HepG2 (cell line): ENCODE results near the gene ZSCAN31. TPM values are rescaled to one million over a fixed set of nuclear protein-coding genes. Genes with fewer than 3 reads are reported as not detected.

ENCODE experiments used
- KDM5B ChIP-seq: sonication (generic); formaldehyde crosslinking; IDR thresholded peaks from 2 replicates; pipeline ENCODE4 v1.4.0; 2020; ENCODE audit warnings: missing genetic modification reagents, mild to moderate bottlenecking, borderline replicate concordance
- MAFF ChIP-seq: IDR thresholded peaks from 2 replicates; pipeline ENCODE4 v1.6.1; 2011; ENCODE audit warnings: low read depth, low read length, improper control_type of control experiment
- MEIS1 ChIP-seq: sonication (generic); formaldehyde crosslinking; IDR thresholded peaks from 2 replicates; pipeline ENCODE4 v1.9.0; 2021; ENCODE audit warnings: mild to moderate bottlenecking, missing genetic modification reagents, moderate library complexity, borderline replicate concordance
- RBFOX2 ChIP-seq: fragments of 200-400 bp; formaldehyde crosslinking; IDR thresholded peaks from 2 replicates; pipeline ENCODE4 v1.6.1; 2017; ENCODE audit warnings: low read depth, mild to moderate bottlenecking, low read length
- ZNF17 ChIP-seq: sonication (generic); formaldehyde crosslinking; IDR thresholded peaks from 2 replicates; pipeline ENCODE4 v1.5.0; 2020; ENCODE audit warnings: mild to moderate bottlenecking, missing genetic modification reagents
- ZNF232 ChIP-seq: sonication (generic); formaldehyde crosslinking; IDR thresholded peaks from 2 replicates; pipeline ENCODE4 v1.4.0; 2020; ENCODE audit warnings: missing genetic modification reagents, borderline replicate concordance
- ZNF441 ChIP-seq: sonication (generic); formaldehyde crosslinking; IDR thresholded peaks from 2 replicates; pipeline ENCODE4 v1.7.0; 2021; ENCODE audit warnings: missing genetic modification reagents, borderline replicate concordance
- ZNF501 ChIP-seq: sonication (generic); formaldehyde crosslinking; IDR thresholded peaks from 2 replicates; pipeline ENCODE4 v1.5.1; 2020; ENCODE audit warnings: mild to moderate bottlenecking, moderate library complexity, missing genetic modification reagents
- ZNF607 ChIP-seq: sonication (generic); formaldehyde crosslinking; IDR thresholded peaks from 2 replicates; pipeline ENCODE4 v1.5.1; 2020; ENCODE audit warnings: missing genetic modification reagents, mild to moderate bottlenecking, borderline replicate concordance
- ZNF749 ChIP-seq: sonication (generic); formaldehyde crosslinking; IDR thresholded peaks from 2 replicates; pipeline ENCODE4 v1.8.0; 2022; ENCODE audit warnings: mild to moderate bottlenecking, missing genetic modification reagents, moderate library complexity, borderline replicate concordance
- ZNF841 ChIP-seq: sonication (generic); formaldehyde crosslinking; IDR thresholded peaks from 2 replicates; pipeline ENCODE4 v1.8.1; 2023; ENCODE audit warnings: missing genetic modification reagents, borderline replicate concordance
- polyA plus RNA-seq, 8 experiments: library from polyadenylated mRNA; depleted of rRNA in 3 of 8; stranded (reverse) in 7 of 8; unstranded in 1 of 8; fragments of >200 nt; fragmentation: Illumina TruSeq in 4 of 8; extraction: Trizol in 4 of 8; gene quantifications; 2 replicates each; pipeline versions ENCODE4 v1.2.1 to v1.2.3, GENCODE V29; 2011 to 2016; ENCODE audit warnings: low read depth in 4 of 8, missing spikeins in 1 of 8, mixed read lengths in 1 of 8; ENCODE audit not compliant: insufficient read depth in 1 of 8
- total RNA-seq, 5 experiments: library from RNA; depleted of rRNA; stranded (reverse); fragments of >200 nt; fragmentation: Illumina TruSeq; extraction: Trizol; gene quantifications; 2 replicates each; pipeline ENCODE4 v1.2.3, GENCODE V29; 2016; ENCODE audit warnings: low read depth in 1 of 5
- TF ChIP-seq, protein P1 (sequence below), 2 experiments: fragments of 450-650 bp in 1 of 2; sonication (generic) in 1 of 2; formaldehyde crosslinking in 1 of 2; IDR thresholded peaks; 2 replicates each; pipeline versions ENCODE4 v1.6.1 to v1.8.0; 2016 to 2022; ENCODE audit warnings: antibody characterized with exemption in 1 of 2, mild to moderate bottlenecking in 1 of 2, missing genetic modification reagents in 1 of 2
- TF ChIP-seq, protein P2 (sequence below): sonication (generic); formaldehyde crosslinking; IDR thresholded peaks from 2 replicates; pipeline ENCODE4 v1.4.0; 2020; ENCODE audit warnings: missing genetic modification reagents, low read depth, mild to moderate bottlenecking, borderline replicate concordance
- TF ChIP-seq, protein P3 (sequence below): sonication (generic); formaldehyde crosslinking; IDR thresholded peaks from 2 replicates; pipeline ENCODE4 v1.4.0; 2020; ENCODE audit warnings: missing genetic modification reagents
- TF ChIP-seq, protein P4 (sequence below): sonication (generic); formaldehyde crosslinking; IDR thresholded peaks from 2 replicates; pipeline ENCODE4 v1.5.1; 2020; ENCODE audit warnings: missing genetic modification reagents, mild to moderate bottlenecking, borderline replicate concordance

The ZSCAN31 gene
- total and polyA plus RNA-seq, 2 of the 13 experiments (the other 11 are each of a cell fraction or from before 2014, with no cell fraction given), result 5.3 to 6.2 TPM

DNA sequence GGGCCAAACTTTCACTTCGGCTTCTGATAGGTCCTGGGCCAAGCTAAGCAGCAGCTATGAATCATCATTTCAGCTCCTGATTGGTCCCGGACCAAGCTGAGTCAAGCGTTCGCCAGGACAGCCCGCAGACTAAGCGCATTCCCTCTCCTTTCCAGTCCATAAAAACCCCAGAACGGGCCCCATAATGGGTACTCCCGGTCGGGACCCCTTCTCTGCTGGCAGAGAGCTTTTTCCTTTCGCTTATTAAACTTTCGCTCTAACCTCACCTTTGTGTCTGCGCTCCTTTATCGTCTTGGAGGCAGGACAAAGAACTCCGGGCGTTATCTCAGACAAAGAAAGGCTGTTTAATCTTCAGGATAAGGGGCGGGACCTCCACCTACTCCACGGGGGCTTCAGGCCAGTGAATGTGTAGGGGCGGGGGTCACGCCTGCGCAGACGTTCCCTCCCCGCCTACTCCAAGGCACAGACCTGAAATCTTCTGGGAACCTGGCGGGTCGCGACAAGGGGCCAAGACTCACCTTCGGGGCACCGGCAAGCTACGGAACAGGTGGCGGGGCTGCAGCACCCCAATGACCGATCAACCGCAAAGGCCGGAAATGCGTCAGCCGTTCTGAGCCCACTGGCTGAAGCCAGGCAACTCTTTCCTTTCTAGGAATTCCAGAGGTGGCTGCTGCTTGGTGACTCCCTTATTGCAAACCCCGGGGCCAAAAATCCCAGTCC, at the start of gene ZSCAN31 (continued):
- TF ChIP-seq, protein P1, sequence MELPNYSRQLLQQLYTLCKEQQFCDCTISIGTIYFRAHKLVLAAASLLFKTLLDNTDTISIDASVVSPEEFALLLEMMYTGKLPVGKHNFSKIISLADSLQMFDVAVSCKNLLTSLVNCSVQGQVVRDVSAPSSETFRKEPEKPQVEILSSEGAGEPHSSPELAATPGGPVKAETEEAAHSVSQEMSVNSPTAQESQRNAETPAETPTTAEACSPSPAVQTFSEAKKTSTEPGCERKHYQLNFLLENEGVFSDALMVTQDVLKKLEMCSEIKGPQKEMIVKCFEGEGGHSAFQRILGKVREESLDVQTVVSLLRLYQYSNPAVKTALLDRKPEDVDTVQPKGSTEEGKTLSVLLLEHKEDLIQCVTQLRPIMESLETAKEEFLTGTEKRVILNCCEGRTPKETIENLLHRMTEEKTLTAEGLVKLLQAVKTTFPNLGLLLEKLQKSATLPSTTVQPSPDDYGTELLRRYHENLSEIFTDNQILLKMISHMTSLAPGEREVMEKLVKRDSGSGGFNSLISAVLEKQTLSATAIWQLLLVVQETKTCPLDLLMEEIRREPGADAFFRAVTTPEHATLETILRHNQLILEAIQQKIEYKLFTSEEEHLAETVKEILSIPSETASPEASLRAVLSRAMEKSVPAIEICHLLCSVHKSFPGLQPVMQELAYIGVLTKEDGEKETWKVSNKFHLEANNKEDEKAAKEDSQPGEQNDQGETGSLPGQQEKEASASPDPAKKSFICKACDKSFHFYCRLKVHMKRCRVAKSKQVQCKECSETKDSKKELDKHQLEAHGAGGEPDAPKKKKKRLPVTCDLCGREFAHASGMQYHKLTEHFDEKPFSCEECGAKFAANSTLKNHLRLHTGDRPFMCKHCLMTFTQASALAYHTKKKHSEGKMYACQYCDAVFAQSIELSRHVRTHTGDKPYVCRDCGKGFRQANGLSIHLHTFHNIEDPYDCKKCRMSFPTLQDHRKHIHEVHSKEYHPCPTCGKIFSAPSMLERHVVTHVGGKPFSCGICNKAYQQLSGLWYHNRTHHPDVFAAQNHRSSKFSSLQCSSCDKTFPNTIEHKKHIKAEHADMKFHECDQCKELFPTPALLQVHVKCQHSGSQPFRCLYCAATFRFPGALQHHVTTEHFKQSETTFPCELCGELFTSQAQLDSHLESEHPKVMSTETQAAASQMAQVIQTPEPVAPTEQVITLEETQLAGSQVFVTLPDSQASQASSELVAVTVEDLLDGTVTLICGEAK (IDR thresholded peaks at IDR 0.05), result no peak
- TF ChIP-seq, protein P1 (CRISPR knock-in tag; IDR thresholded peaks at IDR 0.05), result peak; percentile 79; the same call in 1 of the 2 replicates
- TF ChIP-seq MEIS1 (CRISPR knock-in tag) (peak; percentile 64; the same call in 1 of the 2 replicates), KDM5B (peak; percentile 63; the same call in 1 of the 2 replicates), ZNF232 (CRISPR knock-in tag) (no peak; the same call in 1 of the 2 replicates), MAFF (peak; percentile 57), ZNF501 (CRISPR knock-in tag) (peak; percentile 72; the same call in 1 of the 2 replicates), ZNF441 (CRISPR knock-in tag) (no peak), ZNF607 (0 out of 2 replicates have a peak, but pooled peaks have one; percentile 47), ZNF17 (no peak), RBFOX2 (peak; percentile 78), ZNF749 (no peak), ZNF841 (CRISPR knock-in tag) (no peak)
- TF ChIP-seq, protein P2, sequence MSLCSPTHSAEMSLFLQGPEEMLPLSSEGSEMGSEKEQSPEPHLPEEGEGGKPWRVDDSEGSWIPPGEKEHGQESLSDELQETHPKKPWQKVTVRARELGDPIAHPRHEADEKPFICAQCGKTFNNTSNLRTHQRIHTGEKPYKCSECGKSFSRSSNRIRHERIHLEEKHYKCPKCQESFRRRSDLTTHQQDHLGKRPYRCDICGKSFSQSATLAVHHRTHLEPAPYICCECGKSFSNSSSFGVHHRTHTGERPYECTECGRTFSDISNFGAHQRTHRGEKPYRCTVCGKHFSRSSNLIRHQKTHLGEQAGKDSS (CRISPR knock-in tag), result peak; percentile 79
- TF ChIP-seq, protein P3, sequence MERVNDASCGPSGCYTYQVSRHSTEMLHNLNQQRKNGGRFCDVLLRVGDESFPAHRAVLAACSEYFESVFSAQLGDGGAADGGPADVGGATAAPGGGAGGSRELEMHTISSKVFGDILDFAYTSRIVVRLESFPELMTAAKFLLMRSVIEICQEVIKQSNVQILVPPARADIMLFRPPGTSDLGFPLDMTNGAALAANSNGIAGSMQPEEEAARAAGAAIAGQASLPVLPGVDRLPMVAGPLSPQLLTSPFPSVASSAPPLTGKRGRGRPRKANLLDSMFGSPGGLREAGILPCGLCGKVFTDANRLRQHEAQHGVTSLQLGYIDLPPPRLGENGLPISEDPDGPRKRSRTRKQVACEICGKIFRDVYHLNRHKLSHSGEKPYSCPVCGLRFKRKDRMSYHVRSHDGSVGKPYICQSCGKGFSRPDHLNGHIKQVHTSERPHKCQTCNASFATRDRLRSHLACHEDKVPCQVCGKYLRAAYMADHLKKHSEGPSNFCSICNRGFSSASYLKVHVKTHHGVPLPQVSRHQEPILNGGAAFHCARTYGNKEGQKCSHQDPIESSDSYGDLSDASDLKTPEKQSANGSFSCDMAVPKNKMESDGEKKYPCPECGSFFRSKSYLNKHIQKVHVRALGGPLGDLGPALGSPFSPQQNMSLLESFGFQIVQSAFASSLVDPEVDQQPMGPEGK (CRISPR knock-in tag), result peak; percentile 91
- TF ChIP-seq, protein P4, sequence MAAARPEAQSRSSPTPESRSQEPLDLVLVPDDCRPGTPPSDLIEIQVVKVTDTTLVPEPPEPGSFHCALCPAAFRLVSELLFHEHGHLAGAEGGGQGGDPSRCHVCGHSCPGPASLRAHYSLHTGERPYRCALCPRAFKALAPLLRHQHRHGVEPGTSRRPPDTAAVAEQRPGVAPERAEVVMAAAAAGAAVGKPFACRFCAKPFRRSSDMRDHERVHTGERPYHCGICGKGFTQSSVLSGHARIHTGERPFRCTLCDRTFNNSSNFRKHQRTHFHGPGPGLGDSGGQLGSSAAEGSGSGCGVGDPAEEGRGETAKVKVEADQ, result no peak
